ENCODE data around the gene BEST1.

Gene BEST1

GRCh38 chr11:62008193-62008592 lies 58.0 kb downstream of the BEST1 start:
- H3K4me3 ChIP-seq (replicated peaks in 1 of 2; ENCODE audit: low read depth in 2 of 2, low read length in 2 of 2), result no peak overlapping the region
- TF ChIP-seq CTCF (IDR thresholded peaks at IDR 0.05; ENCODE audit: low read depth, low read length), result no peak
- DNase-seq (ENCODE audit: low read depth in 2 of 2), result no peak

- no peak overlapping the region for H3K4me3 ChIP-seq (replicated peaks in 1 of 2; ENCODE audit: low read depth in 2 of 2, low read length in 2 of 2)
- DNase-seq (ENCODE audit: low read depth in 2 of 2), result no peak
- TF ChIP-seq CTCF (IDR thresholded peaks at IDR 0.05; ENCODE audit: low read depth, low read length), result no peak
Measured at GRCh38 chr11:62010935-62011528, 60.9 kb downstream of the BEST1 start.

GRCh38 chr11:62011881-62012280 lies 61.7 kb downstream of the BEST1 start:
- TF ChIP-seq CTCF (IDR thresholded peaks at IDR 0.05; ENCODE audit: low read depth, low read length), result no peak
- no peak for DNase-seq (ENCODE audit: low read depth in 2 of 2)
- H3K4me3 ChIP-seq (replicated peaks in 1 of 2; ENCODE audit: low read depth in 2 of 2, low read length in 2 of 2), result no peak overlapping the region

- DNase-seq (ENCODE audit: low read depth in 2 of 2), result peak; percentile 44 to 75
- H3K4me3 ChIP-seq (replicated peaks in 1 of 2; ENCODE audit: low read depth in 2 of 2, low read length in 2 of 2), result no peak overlapping the region
- no peak for TF ChIP-seq CTCF (IDR thresholded peaks at IDR 0.05; ENCODE audit: low read depth, low read length)
Measured at GRCh38 chr11:62012451-62012831, 62.3 kb downstream of the BEST1 start.

- no peak for TF ChIP-seq CTCF (IDR thresholded peaks at IDR 0.05; ENCODE audit: low read depth, low read length)
- no peak overlapping the region for H3K4me3 ChIP-seq (replicated peaks in 1 of 2; ENCODE audit: low read depth in 2 of 2, low read length in 2 of 2)
- peak in 1 of 2 donors; percentile 22 for DNase-seq (ENCODE audit: low read depth in 2 of 2)
Measured at GRCh38 chr11:62012832-62013461, 62.8 kb downstream of the BEST1 start.

Measured in cardiac fibroblast (primary cell).